Activated naive CD4-positive, alpha-beta T cell treated with anti-CD3 and anti-CD28 coated beads for 36 hours (primary cell): Measurements from ENCODE around the gene TYMS. TPM values are rescaled to one million over a fixed set of nuclear protein-coding genes. Genes with fewer than 3 reads are reported as not detected.

ENCODE experiments used
- CTCF ChIA-PET: fragments of 350-600 bp; sonication (Branson Sonifier 250); formaldehyde crosslinking; loops from one replicate; lab custom pipeline; 2021; ENCODE audit warnings: antibody characterized with exemption; lab: Charles Lee
- DNase-seq: peaks from one replicate; pipeline ENCODE4 v3.0.0-alpha.2; 2020
- H3K27ac Mint-ChIP-seq: one replicate; pipeline ENCODE4 v1.8.0; 2021; ENCODE audit warnings: mild to moderate bottlenecking, mixed read lengths
- H3K27me3 Mint-ChIP-seq: one replicate; pipeline ENCODE4 v1.8.0; 2021; ENCODE audit warnings: low read depth, mixed read lengths
- H3K36me3 Mint-ChIP-seq: one replicate; pipeline ENCODE4 v1.8.0; 2021; ENCODE audit warnings: low read depth, mixed read lengths
- H3K4me1 Mint-ChIP-seq: one replicate; pipeline ENCODE4 v1.8.0; 2021; ENCODE audit warnings: low read depth, mixed read lengths
- H3K4me3 Mint-ChIP-seq: one replicate; pipeline ENCODE4 v1.8.0; 2021; ENCODE audit warnings: mild to moderate bottlenecking, moderate library complexity, mixed read lengths
- H3K9me3 Mint-ChIP-seq: one replicate; pipeline ENCODE4 v1.8.0; 2021; ENCODE audit warnings: mixed read lengths
- intact Hi-C: fragments of 100-400 bp; cut with micrococcal nuclease; formaldehyde crosslinking; loops from one replicate; pipeline ENCODE4 v1.15.1; 2023
- total RNA-seq, 2 experiments: library from RNA; stranded (reverse); gene quantifications; one replicate each; pipeline ENCODE4 v1.2.3, GENCODE V29; 2021

TYMS gene
- total RNA-seq, 2 experiments from 2014 or later, result 315 to 325 TPM

- Mint-ChIP-seq H3K9me3 (no peaks in the 10 kb centered on the region), H3K27ac (no peak overlapping the region), H3K36me3 (peaks cover 5% of the 10 kb centered on the region), H3K4me3 (no peak overlapping the region), H3K4me1 (peaks cover 7% of the 10 kb centered on the region), H3K27me3 (peaks cover 23% of the 10 kb centered on the region)
- CTCF ChIA-PET, result no interaction called here
- intact Hi-C loops, result no loop called here
- DNase-seq, result no peak
Measured at GRCh38 chr18:652131-652530, 5.3 kb upstream of the TYMS start.

DNA sequence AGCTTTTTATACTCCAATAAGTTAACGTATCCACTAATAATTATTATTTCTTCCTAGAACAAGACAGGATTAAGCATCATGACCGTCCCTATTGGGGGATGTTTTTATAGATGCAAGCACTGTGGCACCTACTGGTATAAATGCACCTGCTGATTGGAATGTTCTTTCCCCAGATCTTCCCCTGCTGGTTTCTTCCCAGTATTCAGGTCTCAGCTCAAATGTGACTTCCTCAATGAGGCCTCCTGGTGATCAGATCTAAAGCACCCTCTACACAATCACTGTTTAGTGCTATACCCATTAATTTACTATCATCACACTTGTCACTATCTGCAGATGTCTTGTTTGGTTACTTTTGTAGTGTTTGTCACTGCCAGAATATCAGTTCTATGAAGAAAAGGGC lies 3.9 kb upstream of the TYMS start:
- Mint-ChIP-seq H3K4me3 (no peak overlapping the region), H3K27me3 (peaks cover 23% of the 10 kb centered on the region), H3K27ac (no peak overlapping the region), H3K4me1 (peaks cover 7% of the 10 kb centered on the region), H3K36me3 (peaks cover 9% of the 10 kb centered on the region), H3K9me3 (no peaks in the 10 kb centered on the region)
- CTCF ChIA-PET, result interaction anchor here (1.1 kb wide), 1 partner anchor 38 kb away, joined by 3 read pairs; no protein-coding TSS in a partner anchor
- no peak for DNase-seq
- intact Hi-C loops, result no loop called here

DNA sequence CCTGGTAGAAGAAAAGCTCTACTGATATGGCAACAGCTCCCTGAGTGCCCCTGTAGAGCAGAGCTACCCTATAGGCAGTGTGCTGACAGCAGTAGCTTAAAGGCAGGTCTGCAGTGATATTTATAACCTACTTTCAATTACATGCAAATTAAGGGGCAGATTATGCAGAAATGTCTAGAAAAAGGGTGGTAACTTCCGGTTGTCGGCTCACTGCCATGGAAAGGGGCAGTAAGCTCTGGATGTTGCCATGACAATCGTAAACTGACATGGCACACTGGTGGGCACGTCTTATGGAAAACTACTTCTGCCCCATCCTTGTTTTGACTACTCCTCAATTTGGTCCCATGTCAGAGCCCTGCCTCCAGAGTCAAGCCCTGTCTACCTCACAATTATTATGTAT lies 2.9 kb upstream of the TYMS start:
- no peak overlapping the region for H3K27ac Mint-ChIP-seq
- H3K27me3 Mint-ChIP-seq, result peaks cover 27% of the 10 kb centered on the region
- intact Hi-C loops, result no loop called here
- no peak for DNase-seq
- CTCF ChIA-PET, result interaction anchor here (0.6 to 0.9 kb wide), 3 partner anchors 29 to 556 kb away, joined by 3 to 4 read pairs (median 3); no protein-coding TSS in a partner anchor
- no peaks in the 10 kb centered on the region for H3K9me3 Mint-ChIP-seq
- no peak overlapping the region for H3K4me3 Mint-ChIP-seq
- peaks cover 17% of the 10 kb centered on the region for H3K4me1 Mint-ChIP-seq
- H3K36me3 Mint-ChIP-seq, result peaks cover 20% of the 10 kb centered on the region

GRCh38 chr18:655445-655844 lies 2.0 kb upstream of the TYMS start:
- Mint-ChIP-seq H3K4me1 (peaks cover 19% of the 10 kb centered on the region), H3K4me3 (no peak overlapping the region), H3K27ac (no peak overlapping the region), H3K27me3 (peaks cover 31% of the 10 kb centered on the region), H3K36me3 (peaks cover 29% of the 10 kb centered on the region), H3K9me3 (no peaks in the 10 kb centered on the region)
- CTCF ChIA-PET, result no interaction called here
- intact Hi-C loops, result no loop called here
- DNase-seq, result no peak

GRCh38 chr18:658001-658946 lies 821 bp downstream of the TYMS start:
- Mint-ChIP-seq H3K27me3 (peaks cover 29% of the 10 kb centered on the region), H3K9me3 (peaks cover 8% of the 10 kb centered on the region), H3K36me3 (peaks cover 50% of the 10 kb centered on the region), H3K4me1 (peaks cover 14% of the 10 kb centered on the region), H3K4me3 (peak overlapping the region; percentile 93), H3K27ac (peak overlapping the region; percentile 87)
- intact Hi-C loops, result loop anchor here (1.0 to 2.0 kb wide), 8 partner anchors 17 to 547 kb away; partner anchors contain the start of genes ENOSF1 and THOC1
- CTCF ChIA-PET, result interaction anchor here (0.5 to 1.4 kb wide), 9 partner anchors 12 to 180 kb away, joined by 3 to 8 read pairs (median 3); partner anchors contain the start of gene ENOSF1
- peak; percentile 88 for DNase-seq

GRCh38 chr18:658947-659533 lies 1.6 kb downstream of the TYMS start:
- Mint-ChIP-seq H3K36me3 (peaks cover 53% of the 10 kb centered on the region), H3K9me3 (peaks cover 8% of the 10 kb centered on the region), H3K4me3 (peak overlapping the region; percentile 93), H3K27ac (peak overlapping the region; percentile 87), H3K4me1 (peaks cover 14% of the 10 kb centered on the region), H3K27me3 (peaks cover 28% of the 10 kb centered on the region)
- CTCF ChIA-PET, result interaction anchor here (0.6 to 1.4 kb wide), 5 partner anchors 12 to 179 kb away, joined by 3 to 4 read pairs (median 3); partner anchors contain the start of gene ENOSF1
- intact Hi-C loops, result loop anchor here (1.0 to 2.0 kb wide), 8 partner anchors 16 to 548 kb away; partner anchors contain the start of genes ENOSF1 and THOC1
- DNase-seq, result no peak

- Mint-ChIP-seq H3K9me3 (peaks cover 8% of the 10 kb centered on the region), H3K36me3 (peaks cover 54% of the 10 kb centered on the region), H3K27me3 (peaks cover 24% of the 10 kb centered on the region), H3K27ac (no peak overlapping the region), H3K4me3 (peak overlapping the region; percentile 93), H3K4me1 (peaks cover 14% of the 10 kb centered on the region)
- CTCF ChIA-PET, result interaction anchor here (0.9 to 1.3 kb wide), 2 partner anchors 11 to 53 kb away, joined by 3 read pairs; partner anchors contain the start of gene ENOSF1
- intact Hi-C loops, result loop anchor here (2.0 kb wide), 2 partner anchors 15 to 549 kb away; no protein-coding TSS in a partner anchor
- DNase-seq, result no peak
Measured at GRCh38 chr18:659597-659996, 2.1 kb downstream of the TYMS start.

- Mint-ChIP-seq H3K27me3 (peaks cover 8% of the 10 kb centered on the region), H3K9me3 (peaks cover 15% of the 10 kb centered on the region), H3K36me3 (peaks cover 61% of the 10 kb centered on the region), H3K4me3 (no peak overlapping the region), H3K4me1 (peaks cover 16% of the 10 kb centered on the region), H3K27ac (no peak overlapping the region)
- CTCF ChIA-PET, result no interaction called here
- no peak for DNase-seq
- intact Hi-C loops, result no loop called here
Measured at GRCh38 chr18:662197-662596, 4.7 kb downstream of the TYMS start.

DNA sequence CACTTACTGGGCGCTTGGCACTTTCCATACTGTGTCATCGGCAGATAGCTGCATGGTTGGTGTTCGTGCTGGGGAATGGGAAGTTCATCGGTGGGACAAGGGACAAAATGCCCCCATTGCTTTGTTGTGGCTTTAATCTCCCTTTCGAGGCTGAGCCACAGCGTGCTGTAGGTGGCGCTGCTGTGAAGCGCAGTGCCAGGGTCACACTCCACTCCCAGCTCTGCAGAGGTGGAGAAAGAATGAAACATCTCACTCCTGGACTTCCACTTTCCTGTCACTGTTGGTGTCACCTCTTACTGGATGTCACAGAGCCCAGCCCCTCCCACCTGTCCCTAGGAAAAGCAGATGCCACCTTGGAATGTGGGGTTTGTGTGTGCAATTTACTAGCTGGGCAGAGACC lies 8.7 kb downstream of the TYMS start:
- peaks cover 66% of the 10 kb centered on the region for H3K36me3 Mint-ChIP-seq
- CTCF ChIA-PET, result no interaction called here
- DNase-seq, result no peak
- H3K27ac Mint-ChIP-seq, result no peak overlapping the region
- peaks cover 17% of the 10 kb centered on the region for H3K9me3 Mint-ChIP-seq
- H3K4me3 Mint-ChIP-seq, result no peak overlapping the region
- H3K27me3 Mint-ChIP-seq, result no peaks in the 10 kb centered on the region
- intact Hi-C loops, result no loop called here
- peaks cover 2% of the 10 kb centered on the region for H3K4me1 Mint-ChIP-seq

GRCh38 chr18:666628-667027 lies 9.2 kb downstream of the TYMS start:
- no peak overlapping the region for H3K27ac Mint-ChIP-seq
- H3K4me1 Mint-ChIP-seq, result peaks cover 2% of the 10 kb centered on the region
- no peak for DNase-seq
- intact Hi-C loops, result no loop called here
- peaks cover 14% of the 10 kb centered on the region for H3K9me3 Mint-ChIP-seq
- peaks cover 65% of the 10 kb centered on the region for H3K36me3 Mint-ChIP-seq
- CTCF ChIA-PET, result no interaction called here
- no peaks in the 10 kb centered on the region for H3K27me3 Mint-ChIP-seq
- no peak overlapping the region for H3K4me3 Mint-ChIP-seq

GRCh38 chr18:668260-668659 lies 10.8 kb downstream of the TYMS start:
- CTCF ChIA-PET, result interaction anchor here (0.6 kb wide), 1 partner anchor 171 kb away, joined by 3 read pairs; no protein-coding TSS in a partner anchor
- Mint-ChIP-seq H3K27me3 (no peaks in the 10 kb centered on the region), H3K4me3 (no peak overlapping the region), H3K9me3 (peaks cover 10% of the 10 kb centered on the region), H3K36me3 (peaks cover 65% of the 10 kb centered on the region), H3K4me1 (peaks cover 2% of the 10 kb centered on the region), H3K27ac (no peak overlapping the region)
- intact Hi-C loops, result no loop called here
- DNase-seq, result no peak

DNA sequence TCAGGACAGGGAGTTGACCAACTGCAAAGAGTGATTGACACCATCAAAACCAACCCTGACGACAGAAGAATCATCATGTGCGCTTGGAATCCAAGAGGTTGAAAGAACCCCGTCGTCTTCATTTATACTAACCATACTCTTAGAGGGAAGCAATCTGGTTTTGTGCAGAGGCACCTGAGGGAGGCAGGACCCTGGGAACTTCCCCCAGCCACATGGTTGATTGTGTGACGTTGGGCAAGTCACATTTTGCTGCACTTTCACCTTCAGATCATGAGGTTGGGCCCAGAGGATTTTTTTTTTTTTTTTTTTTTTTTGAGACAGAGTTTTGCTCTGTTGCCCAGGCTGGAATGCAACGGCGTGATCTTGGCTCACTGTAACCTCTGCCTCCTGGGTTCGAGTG lies 11.6 kb downstream of the TYMS start:
- no peak for DNase-seq
- CTCF ChIA-PET, result no interaction called here
- Mint-ChIP-seq H3K27ac (no peak overlapping the region), H3K4me1 (peaks cover 2% of the 10 kb centered on the region), H3K27me3 (no peaks in the 10 kb centered on the region), H3K36me3 (peaks cover 61% of the 10 kb centered on the region), H3K4me3 (no peak overlapping the region), H3K9me3 (peaks cover 10% of the 10 kb centered on the region)
- intact Hi-C loops, result no loop called here
